Measurements from ENCODE around the gene YEATS2.

DNA sequence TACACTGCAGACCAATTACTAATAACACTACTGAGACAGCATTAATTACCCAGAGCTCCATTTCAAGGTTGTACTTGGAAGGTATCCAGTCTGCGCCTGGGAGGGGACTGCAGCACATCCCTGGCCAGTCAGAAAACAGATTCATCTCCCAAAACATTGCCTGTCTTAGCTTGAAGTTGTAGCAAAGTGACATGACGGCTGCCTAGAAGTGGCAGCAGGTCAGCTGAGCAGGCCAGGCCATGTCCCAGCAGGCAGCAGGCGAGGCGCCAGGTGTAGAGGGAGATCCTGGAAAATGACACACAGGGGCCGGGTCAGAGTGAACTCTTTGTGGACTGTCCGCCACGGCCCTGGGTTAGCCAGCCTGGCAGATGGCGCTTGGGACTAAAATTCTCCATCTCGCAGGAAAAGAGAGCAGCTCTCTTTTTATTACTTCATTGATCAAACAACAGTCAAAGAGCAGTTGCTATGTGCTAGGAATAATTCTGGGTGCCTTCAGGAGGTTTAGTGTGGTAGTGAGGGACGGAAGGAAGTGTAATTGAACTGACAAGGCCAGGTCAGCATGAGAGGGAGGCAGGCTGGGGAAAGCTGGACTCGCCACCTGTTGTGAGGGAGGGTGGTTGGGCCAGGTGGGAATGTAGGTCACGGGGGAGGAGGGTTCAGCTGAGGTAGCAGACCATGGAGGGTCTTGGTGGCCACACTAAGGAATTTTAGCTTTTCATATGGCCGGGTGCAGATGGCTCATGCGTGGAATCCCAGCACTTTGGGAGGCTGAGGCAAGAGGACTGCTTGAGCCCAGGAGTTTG is 129.1 kb downstream of the YEATS2 start:
- TF ChIP-seq, protein P1, sequence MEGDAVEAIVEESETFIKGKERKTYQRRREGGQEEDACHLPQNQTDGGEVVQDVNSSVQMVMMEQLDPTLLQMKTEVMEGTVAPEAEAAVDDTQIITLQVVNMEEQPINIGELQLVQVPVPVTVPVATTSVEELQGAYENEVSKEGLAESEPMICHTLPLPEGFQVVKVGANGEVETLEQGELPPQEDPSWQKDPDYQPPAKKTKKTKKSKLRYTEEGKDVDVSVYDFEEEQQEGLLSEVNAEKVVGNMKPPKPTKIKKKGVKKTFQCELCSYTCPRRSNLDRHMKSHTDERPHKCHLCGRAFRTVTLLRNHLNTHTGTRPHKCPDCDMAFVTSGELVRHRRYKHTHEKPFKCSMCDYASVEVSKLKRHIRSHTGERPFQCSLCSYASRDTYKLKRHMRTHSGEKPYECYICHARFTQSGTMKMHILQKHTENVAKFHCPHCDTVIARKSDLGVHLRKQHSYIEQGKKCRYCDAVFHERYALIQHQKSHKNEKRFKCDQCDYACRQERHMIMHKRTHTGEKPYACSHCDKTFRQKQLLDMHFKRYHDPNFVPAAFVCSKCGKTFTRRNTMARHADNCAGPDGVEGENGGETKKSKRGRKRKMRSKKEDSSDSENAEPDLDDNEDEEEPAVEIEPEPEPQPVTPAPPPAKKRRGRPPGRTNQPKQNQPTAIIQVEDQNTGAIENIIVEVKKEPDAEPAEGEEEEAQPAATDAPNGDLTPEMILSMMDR (IDR thresholded peaks at IDR 0.05) = no peak
- TF ChIP-seq POLR2A (IDR thresholded peaks at IDR 0.05) = no peak

Measured in stomach (tissue), 4 donors.